Activated T-cell treated with anti-CD3 and anti-CD28 coated beads, Interleukin-2, amount 50 U/mL, for 72 hours (primary cell): ENCODE data around the gene FEM1A. TPM values are rescaled to one million over a fixed set of nuclear protein-coding genes. Genes with fewer than 3 reads are reported as not detected.
"Not testable (repeated sequence)": the region's sequence is repeated elsewhere in the genome, so short reads cannot be mapped to it uniquely, and the experiment has no call there.

Experiments used
- ATAC-seq, 2 donors: fragments of 150-1000 bp; cut with Tn5 transposase; replicated peaks in 1 of 2; 2 replicates each; pipeline ENCODE4 v1.10.0; 2021; ENCODE audit warnings: moderate library complexity in 2 of 2, mild to moderate bottlenecking in 1 of 2
- DNase-seq, 2 donors: peaks; one replicate each; pipeline ENCODE4 v3.0.0; 2021 to 2022; ENCODE audit warnings: mixed read lengths in 1 of 2
- H3K27ac Mint-ChIP-seq: one replicate; pipeline ENCODE4 v1.8.0; 2022; ENCODE audit warnings: mild to moderate bottlenecking, moderate library complexity, mixed read lengths
- H3K27me3 Mint-ChIP-seq: one replicate; pipeline ENCODE4 v1.8.0; 2022; ENCODE audit warnings: low read depth, mixed read lengths
- H3K36me3 Mint-ChIP-seq, 2 donors: one replicate each; pipeline ENCODE4 v1.8.0; 2022; ENCODE audit warnings: mixed read lengths in 2 of 2, mild to moderate bottlenecking in 1 of 2; ENCODE audit not compliant: insufficient read depth in 2 of 2
- H3K4me1 Mint-ChIP-seq: one replicate; pipeline ENCODE4 v1.8.0; 2022; ENCODE audit warnings: low read depth, mixed read lengths
- H3K4me3 Mint-ChIP-seq, 2 donors: one replicate each; pipeline ENCODE4 v1.8.0; 2022; ENCODE audit warnings: mild to moderate bottlenecking in 2 of 2, mixed read lengths in 2 of 2, moderate library complexity in 2 of 2
- H3K9me3 Mint-ChIP-seq, 2 donors: one replicate each; pipeline ENCODE4 v1.8.0; 2022; ENCODE audit warnings: mixed read lengths in 2 of 2
- total RNA-seq, 2 donors: library from RNA; stranded (reverse); gene quantifications; one replicate each; pipeline ENCODE4 v1.2.3, GENCODE V29; 2022

FEM1A gene
- 10 to 100 TPM in 1 of 2 donors, 1 to 10 TPM in 1; 9.8 to 11.8 TPM for total RNA-seq

GRCh38 chr19:4791183-4792018 lies at the start of gene FEM1A:
FEM1A (plus strand) TSS chr19:4791734; CDS start chr19:4791855, 121 bp downstream.
- peak; percentile 93 to 94 for ATAC-seq
- H3K9me3 Mint-ChIP-seq, result no peaks in the 10 kb centered on the region
- peaks cover 43% of the 10 kb centered on the region for H3K4me1 Mint-ChIP-seq
- H3K27me3 Mint-ChIP-seq, result no peaks in the 10 kb centered on the region
- peak within 1 kb of the TSS; percentile 52 for H3K27ac Mint-ChIP-seq
- peak; percentile 99 for DNase-seq
- peak within 1 kb of the TSS; percentile 79 to 91 for H3K4me3 Mint-ChIP-seq
- H3K36me3 Mint-ChIP-seq, result peaks cover 0 to 6% of the 10 kb centered on the region in 2 donors

- Mint-ChIP-seq H3K27me3 (peaks cover 24% of the 10 kb centered on the region), H3K4me1 (no peaks in the 10 kb centered on the region), H3K36me3 (no peaks in the 10 kb centered on the region), H3K4me3 (no peak overlapping the region), H3K27ac (no peak overlapping the region), H3K9me3 (no peaks in the 10 kb centered on the region)
- ATAC-seq (no peak), DNase-seq (no peak)
Observed at GRCh38 chr19:4742723-4743646, 48.5 kb upstream of the FEM1A start.

GRCh38 chr19:4744451-4745174 lies 46.9 kb upstream of the FEM1A start:
- peaks cover 31% of the 10 kb centered on the region for H3K27me3 Mint-ChIP-seq
- no peak overlapping the region for H3K4me3 Mint-ChIP-seq
- H3K9me3 Mint-ChIP-seq, result no peaks in the 10 kb centered on the region
- H3K27ac Mint-ChIP-seq, result no peak overlapping the region
- ATAC-seq, result no peak
- no peaks in the 10 kb centered on the region for H3K4me1 Mint-ChIP-seq
- H3K36me3 Mint-ChIP-seq, result no peaks in the 10 kb centered on the region
- DNase-seq, result no peak

GRCh38 chr19:4745175-4745574 lies 46.4 kb upstream of the FEM1A start:
- not testable (repeated sequence) for H3K4me3 Mint-ChIP-seq, H3K36me3 Mint-ChIP-seq, H3K27ac Mint-ChIP-seq, ATAC-seq, H3K9me3 Mint-ChIP-seq, DNase-seq, H3K4me1 Mint-ChIP-seq
- peaks cover 31% of the 10 kb centered on the region for H3K27me3 Mint-ChIP-seq

- no peak overlapping the region for H3K27ac Mint-ChIP-seq
- H3K9me3 Mint-ChIP-seq, result no peaks in the 10 kb centered on the region
- H3K4me1 Mint-ChIP-seq, result no peaks in the 10 kb centered on the region
- ATAC-seq (no peak), DNase-seq (no peak)
- H3K4me3 Mint-ChIP-seq, result no peak overlapping the region
- peaks cover 31% of the 10 kb centered on the region for H3K27me3 Mint-ChIP-seq
- no peaks in the 10 kb centered on the region for H3K36me3 Mint-ChIP-seq
Observed at GRCh38 chr19:4745986-4746385, 45.5 kb upstream of the FEM1A start.

GRCh38 chr19:4748185-4748584 lies 43.3 kb upstream of the FEM1A start:
- no peak overlapping the region for H3K4me3 Mint-ChIP-seq
- H3K9me3 Mint-ChIP-seq, result no peaks in the 10 kb centered on the region
- H3K4me1 Mint-ChIP-seq, result no peaks in the 10 kb centered on the region
- peaks cover 22% of the 10 kb centered on the region for H3K27me3 Mint-ChIP-seq
- no peak overlapping the region for H3K27ac Mint-ChIP-seq
- DNase-seq (no peak), ATAC-seq (no peak)
- H3K36me3 Mint-ChIP-seq, result no peaks in the 10 kb centered on the region

- Mint-ChIP-seq H3K9me3 (no peaks in the 10 kb centered on the region), H3K27ac (no peak overlapping the region), H3K27me3 (peaks cover 19% of the 10 kb centered on the region), H3K36me3 (no peaks in the 10 kb centered on the region), H3K4me3 (no peak overlapping the region), H3K4me1 (no peaks in the 10 kb centered on the region)
- DNase-seq (no peak), ATAC-seq (no peak)
Observed at GRCh38 chr19:4748589-4748988, 42.9 kb upstream of the FEM1A start.

- H3K27me3 Mint-ChIP-seq, result peaks cover 19% of the 10 kb centered on the region
- no peak for DNase-seq
Observed at GRCh38 chr19:4749870-4750590, 41.5 kb upstream of the FEM1A start.

GRCh38 chr19:4754248-4754647 lies 37.3 kb upstream of the FEM1A start:
- ATAC-seq (no peak), DNase-seq (no peak)
- Mint-ChIP-seq H3K4me1 (peaks cover 5% of the 10 kb centered on the region), H3K4me3 (no peak overlapping the region), H3K27ac (no peak overlapping the region), H3K9me3 (no peaks in the 10 kb centered on the region), H3K27me3 (no peaks in the 10 kb centered on the region), H3K36me3 (no peaks in the 10 kb centered on the region)

More at GRCh38 chr19:4749870-4750590, 41.5 kb upstream of the FEM1A start:
- H3K4me1 Mint-ChIP-seq, result no peaks in the 10 kb centered on the region
- no peak for ATAC-seq
- H3K9me3 Mint-ChIP-seq, result no peaks in the 10 kb centered on the region
- no peak overlapping the region for H3K27ac Mint-ChIP-seq
- H3K4me3 Mint-ChIP-seq, result no peak overlapping the region
- no peaks in the 10 kb centered on the region for H3K36me3 Mint-ChIP-seq

- peaks cover 3% of the 10 kb centered on the region for H3K27me3 Mint-ChIP-seq
- no peaks in the 10 kb centered on the region for H3K36me3 Mint-ChIP-seq
- H3K4me3 Mint-ChIP-seq, result no peak overlapping the region
- ATAC-seq, result no peak
- peaks cover 12% of the 10 kb centered on the region for H3K4me1 Mint-ChIP-seq
- no peak for DNase-seq
- H3K27ac Mint-ChIP-seq, result no peak overlapping the region
- no peaks in the 10 kb centered on the region for H3K9me3 Mint-ChIP-seq
Observed at GRCh38 chr19:4755459-4755858, 36.1 kb upstream of the FEM1A start.

GRCh38 chr19:4758082-4758481 lies 33.5 kb upstream of the FEM1A start:
- no peaks in the 10 kb centered on the region for H3K9me3 Mint-ChIP-seq
- ATAC-seq (no peak), DNase-seq (no peak)
- H3K27ac Mint-ChIP-seq, result no peak overlapping the region
- H3K4me3 Mint-ChIP-seq, result no peak overlapping the region
- H3K36me3 Mint-ChIP-seq, result no peaks in the 10 kb centered on the region
- H3K27me3 Mint-ChIP-seq, result peaks cover 26% of the 10 kb centered on the region
- peaks cover 14% of the 10 kb centered on the region for H3K4me1 Mint-ChIP-seq

GRCh38 chr19:4758659-4759058 lies 32.9 kb upstream of the FEM1A start:
- Mint-ChIP-seq H3K4me1 (peaks cover 14% of the 10 kb centered on the region), H3K9me3 (no peaks in the 10 kb centered on the region), H3K27ac (no peak overlapping the region), H3K27me3 (peaks cover 27% of the 10 kb centered on the region), H3K36me3 (no peaks in the 10 kb centered on the region), H3K4me3 (peak overlapping the region in 1 of 2 donors; percentile 69)
- DNase-seq (no peak), ATAC-seq (no peak)
